ENCODE data around the gene PARVG. TPM values are rescaled to one million over a fixed set of nuclear protein-coding genes. Genes with fewer than 3 reads are reported as not detected.

The PARVG gene
- total and polyA plus RNA-seq, 2 donors (not counting 3 experiments of a cell fraction or from before 2014, with no cell fraction given): 0.82 TPM; not detected in 1

DNA sequence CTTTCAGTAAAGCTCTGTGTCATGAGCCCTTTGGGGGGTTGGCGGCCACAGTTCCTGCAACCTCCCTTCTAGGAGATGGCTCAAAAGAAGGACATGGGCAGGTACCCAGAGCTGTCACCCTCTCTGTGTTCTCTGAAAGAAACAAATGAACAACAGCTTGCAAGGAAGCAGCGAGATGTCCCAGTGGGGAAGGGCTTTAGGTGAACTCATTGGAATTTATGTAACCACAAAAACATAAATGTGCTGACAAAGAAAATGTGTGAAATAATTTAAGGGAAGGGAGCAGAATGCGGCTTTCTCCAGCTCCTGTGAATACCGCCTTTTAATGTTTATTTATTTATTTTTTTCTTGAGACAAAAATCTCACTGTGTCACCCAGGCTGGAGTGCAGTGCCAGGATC lies 3.3 kb downstream of the PARVG start:
- Histone ChIP-seq H3K27me3 (ENCODE audit: control insufficient read depth in 2 of 2, insufficient read depth in 2 of 2, low read length in 2 of 2) (peaks cover 14 to 17% of the 10 kb centered on the region in 2 experiments), H3K4me2 (ENCODE audit: insufficient read depth, low read length) (no peak overlapping the region), H3K9ac (replicated peaks; ENCODE audit: extremely low read depth, insufficient read depth, low read length) (no peak overlapping the region), H3K27ac (ENCODE audit: insufficient read depth, low read depth, low read length) (no peak overlapping the region), H3K9me3 (replicated peaks; ENCODE audit: control insufficient read depth, insufficient read depth, low read length) (no peaks in the 10 kb centered on the region), H4K20me1 (replicated peaks; ENCODE audit: control insufficient read depth, extremely low read depth, insufficient read depth, low read length) (no peaks in the 10 kb centered on the region), H3K79me2 (ENCODE audit: control insufficient read depth, insufficient read depth, low read length) (no peaks in the 10 kb centered on the region), H3K4me3 (replicated peaks in 1 of 3; ENCODE audit: insufficient read depth in 1 of 3, low read depth in 1 of 3, low read length in 3 of 3) (no peak overlapping the region), H3K9me1 (replicated peaks; ENCODE audit: control insufficient read depth, extremely low read depth, insufficient read depth, low read length) (no peaks in the 10 kb centered on the region), H2AFZ (ENCODE audit: low read depth, low read length) (no peak overlapping the region), H3K4me1 (ENCODE audit: control insufficient read depth, extremely low read depth, insufficient read depth, low read length) (no peaks in the 10 kb centered on the region), H3K36me3 (ENCODE audit: control insufficient read depth in 2 of 2, extremely low read depth in 1 of 2, insufficient read depth in 2 of 2, low read length in 2 of 2) (no peaks in the 10 kb centered on the region)
- intact Hi-C loops (cut with micrococcal nuclease) (no loop called here), dilution Hi-C loops (cut with MboI; ENCODE audit: extremely low pct_ligation_motif_present, low sequenced_read_pairs) (no loop called here)
- FAIRE-seq (no peak), DNase-seq (ENCODE audit: low read depth, low spot score) (no peak)
- no TSS peak for BruUV-seq (replicated peaks)
- TF ChIP-seq FOS (IDR thresholded peaks at IDR 0.05; ENCODE audit: borderline replicate concordance, insufficient read depth, low read length): no peak
- TF ChIP-seq POLR2A (IDR thresholded peaks at IDR 0.05; ENCODE audit: low read depth, low read length): no peak
- POLR2A ChIA-PET: no interaction called here
- CTCF ChIA-PET: no interaction called here

DNA sequence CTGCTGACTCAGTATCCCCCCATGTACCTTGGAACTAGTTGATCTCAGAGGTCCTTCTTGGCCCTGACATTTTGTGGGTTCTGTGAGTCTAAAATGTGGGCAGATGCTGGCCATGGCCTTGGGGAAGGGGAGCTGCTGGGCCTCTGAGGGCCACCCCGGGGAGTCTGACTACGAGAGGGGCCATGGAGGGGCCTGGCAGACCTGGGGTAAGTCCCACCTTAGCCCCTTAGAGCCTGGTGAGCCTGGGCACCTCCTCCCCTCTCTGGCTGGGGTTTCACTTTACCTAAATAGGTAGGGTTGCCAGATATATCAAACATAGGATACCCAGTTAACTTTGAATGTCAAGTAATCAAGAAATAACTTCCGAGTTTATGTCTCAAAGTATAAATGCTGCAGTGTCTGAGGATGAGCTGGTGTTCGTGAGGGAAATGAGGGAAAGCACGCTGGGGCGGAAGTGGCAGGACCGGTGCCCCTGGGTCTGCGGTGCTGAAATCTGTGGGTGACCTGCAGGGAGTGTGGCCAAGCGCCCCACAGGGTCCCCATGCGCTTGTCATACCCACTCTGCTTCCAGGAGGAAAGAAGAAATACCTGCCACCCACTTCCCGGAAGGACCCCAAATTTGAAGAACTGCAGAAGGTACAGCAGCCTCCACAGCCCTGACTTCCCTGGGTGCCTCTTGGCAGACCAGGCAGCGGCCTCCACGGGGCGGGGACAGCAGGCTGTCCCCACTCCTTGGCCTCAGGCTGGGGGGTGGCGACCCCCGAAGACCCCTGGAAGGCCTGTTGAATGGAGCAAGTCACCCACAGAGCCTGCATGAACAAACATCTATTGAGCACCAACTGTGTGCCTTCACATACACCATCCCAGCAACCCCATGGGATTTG lies 4.8 kb downstream of the PARVG start:
- no peak for FAIRE-seq

More for the DNA sequence above, 4.8 kb downstream of the PARVG start:
- ChIA-PET POLR2A (no interaction called here), CTCF (interaction anchor here (1.3 kb wide), 1 partner anchor 141 kb away, joined by 4 read pairs; no protein-coding TSS in a partner anchor)
- Histone ChIP-seq H3K9me1 (replicated peaks; ENCODE audit: control insufficient read depth, extremely low read depth, insufficient read depth, low read length) (no peaks in the 10 kb centered on the region), H3K4me1 (ENCODE audit: control insufficient read depth, extremely low read depth, insufficient read depth, low read length) (no peaks in the 10 kb centered on the region), H3K27me3 (ENCODE audit: control insufficient read depth in 2 of 2, insufficient read depth in 2 of 2, low read length in 2 of 2) (peaks cover 2 to 6% of the 10 kb centered on the region in 2 experiments), H3K9ac (replicated peaks; ENCODE audit: extremely low read depth, insufficient read depth, low read length) (no peak overlapping the region), H4K20me1 (replicated peaks; ENCODE audit: control insufficient read depth, extremely low read depth, insufficient read depth, low read length) (no peaks in the 10 kb centered on the region), H3K79me2 (ENCODE audit: control insufficient read depth, insufficient read depth, low read length) (no peaks in the 10 kb centered on the region), H3K36me3 (ENCODE audit: control insufficient read depth in 2 of 2, extremely low read depth in 1 of 2, insufficient read depth in 2 of 2, low read length in 2 of 2) (no peaks in the 10 kb centered on the region), H3K4me2 (ENCODE audit: insufficient read depth, low read length) (no peak overlapping the region), H2AFZ (ENCODE audit: low read depth, low read length) (no peak overlapping the region), H3K27ac (ENCODE audit: insufficient read depth, low read depth, low read length) (no peak overlapping the region), H3K9me3 (replicated peaks; ENCODE audit: control insufficient read depth, insufficient read depth, low read length) (no peaks in the 10 kb centered on the region), H3K4me3 (replicated peaks in 1 of 3; ENCODE audit: insufficient read depth in 1 of 3, low read depth in 1 of 3, low read length in 3 of 3) (no peak overlapping the region)
- DNase-seq (ENCODE audit: low read depth, low spot score): no peak
- dilution Hi-C loops (cut with MboI; ENCODE audit: extremely low pct_ligation_motif_present, low sequenced_read_pairs) (no loop called here), intact Hi-C loops (cut with micrococcal nuclease) (no loop called here)
- no TSS peak for BruUV-seq (replicated peaks)
- TF ChIP-seq MYC (IDR thresholded peaks at IDR 0.05; ENCODE audit: low read depth, low read length): no peak
- TF ChIP-seq EZH2 (IDR thresholded peaks at IDR 0.05; ENCODE audit: borderline replicate concordance, low read depth, low read length, severe bottlenecking): no peak
- TF ChIP-seq JUN (IDR thresholded peaks at IDR 0.05; ENCODE audit: borderline replicate concordance, insufficient read depth, insufficient read length, low read depth): no peak
- TF ChIP-seq, protein P1, sequence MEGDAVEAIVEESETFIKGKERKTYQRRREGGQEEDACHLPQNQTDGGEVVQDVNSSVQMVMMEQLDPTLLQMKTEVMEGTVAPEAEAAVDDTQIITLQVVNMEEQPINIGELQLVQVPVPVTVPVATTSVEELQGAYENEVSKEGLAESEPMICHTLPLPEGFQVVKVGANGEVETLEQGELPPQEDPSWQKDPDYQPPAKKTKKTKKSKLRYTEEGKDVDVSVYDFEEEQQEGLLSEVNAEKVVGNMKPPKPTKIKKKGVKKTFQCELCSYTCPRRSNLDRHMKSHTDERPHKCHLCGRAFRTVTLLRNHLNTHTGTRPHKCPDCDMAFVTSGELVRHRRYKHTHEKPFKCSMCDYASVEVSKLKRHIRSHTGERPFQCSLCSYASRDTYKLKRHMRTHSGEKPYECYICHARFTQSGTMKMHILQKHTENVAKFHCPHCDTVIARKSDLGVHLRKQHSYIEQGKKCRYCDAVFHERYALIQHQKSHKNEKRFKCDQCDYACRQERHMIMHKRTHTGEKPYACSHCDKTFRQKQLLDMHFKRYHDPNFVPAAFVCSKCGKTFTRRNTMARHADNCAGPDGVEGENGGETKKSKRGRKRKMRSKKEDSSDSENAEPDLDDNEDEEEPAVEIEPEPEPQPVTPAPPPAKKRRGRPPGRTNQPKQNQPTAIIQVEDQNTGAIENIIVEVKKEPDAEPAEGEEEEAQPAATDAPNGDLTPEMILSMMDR (IDR thresholded peaks at IDR 0.05; ENCODE audit: extremely low read depth in 1 of 2, insufficient read depth in 1 of 2, low read depth in 1 of 2, low read length in 2 of 2): no peak
- TF ChIP-seq FOS (IDR thresholded peaks at IDR 0.05; ENCODE audit: borderline replicate concordance, insufficient read depth, low read length): no peak
- TF ChIP-seq POLR2AphosphoS5 (IDR thresholded peaks at IDR 0.05; ENCODE audit: insufficient read depth, low read depth, low read length): no peak
- TF ChIP-seq GATA2 (IDR thresholded peaks at IDR 0.05; ENCODE audit: insufficient read depth, insufficient read length, low read depth, low read length): no peak
- TF ChIP-seq, protein P2, sequence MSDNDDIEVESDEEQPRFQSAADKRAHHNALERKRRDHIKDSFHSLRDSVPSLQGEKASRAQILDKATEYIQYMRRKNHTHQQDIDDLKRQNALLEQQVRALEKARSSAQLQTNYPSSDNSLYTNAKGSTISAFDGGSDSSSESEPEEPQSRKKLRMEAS (IDR thresholded peaks at IDR 0.05; ENCODE audit: insufficient read depth, insufficient read length): no peak
- TF ChIP-seq POLR2A (IDR thresholded peaks at IDR 0.05; ENCODE audit: low read depth, low read length): no peak

All from endothelial cell of umbilical vein (primary cell).